ENCODE data around the gene ARHGAP6. TPM values are rescaled to one million over a fixed set of nuclear protein-coding genes. Genes with fewer than 3 reads are reported as not detected.

ARHGAP6 gene
- total and polyA plus RNA-seq, 9 of the 15 experiments (the other 6 are each of a cell fraction or from before 2014, with no cell fraction given), result 12.5 to 63.6 (median 41.8) TPM

GRCh38 chrX:11367609-11368430, 297.9 kb downstream of the ARHGAP6 start (continued):
- TF ChIP-seq, protein P1, sequence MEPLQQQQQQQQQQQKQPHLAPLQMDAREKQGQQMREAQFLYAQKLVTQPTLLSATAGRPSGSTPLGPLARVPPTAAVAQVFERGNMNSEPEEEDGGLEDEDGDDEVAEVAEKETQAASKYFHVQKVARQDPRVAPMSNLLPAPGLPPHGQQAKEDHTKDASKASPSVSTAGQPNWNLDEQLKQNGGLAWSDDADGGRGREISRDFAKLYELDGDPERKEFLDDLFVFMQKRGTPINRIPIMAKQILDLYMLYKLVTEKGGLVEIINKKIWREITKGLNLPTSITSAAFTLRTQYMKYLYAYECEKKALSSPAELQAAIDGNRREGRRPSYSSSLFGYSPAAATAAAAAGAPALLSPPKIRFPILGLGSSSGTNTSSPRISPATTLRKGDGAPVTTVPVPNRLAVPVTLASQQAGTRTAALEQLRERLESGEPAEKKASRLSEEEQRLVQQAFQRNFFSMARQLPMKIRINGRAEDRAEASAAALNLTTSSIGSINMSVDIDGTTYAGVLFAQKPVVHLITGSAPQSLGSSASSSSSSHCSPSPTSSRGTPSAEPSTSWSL (CRISPR knock-in tag; IDR thresholded peaks at IDR 0.05; ENCODE audit: borderline replicate concordance), result no peak
- TF ChIP-seq, protein P2, sequence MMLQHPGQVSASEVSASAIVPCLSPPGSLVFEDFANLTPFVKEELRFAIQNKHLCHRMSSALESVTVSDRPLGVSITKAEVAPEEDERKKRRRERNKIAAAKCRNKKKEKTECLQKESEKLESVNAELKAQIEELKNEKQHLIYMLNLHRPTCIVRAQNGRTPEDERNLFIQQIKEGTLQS (IDR thresholded peaks at IDR 0.05), result peak; percentile 83
- TF ChIP-seq, protein P2 (CRISPR knock-in tag; conservative IDR thresholded peaks at IDR 0.05), result 0 out of 2 replicates have a peak, but pooled peaks have one; percentile 35
- TF ChIP-seq GABPB1 (CRISPR knock-in tag; IDR thresholded peaks at IDR 0.05), result no peak
- peak; percentile 54; the same call in 1 of the 2 replicates for TF ChIP-seq CREM (IDR thresholded peaks at IDR 0.05; ENCODE audit: low read depth)
- TF ChIP-seq CBFA2T3 (IDR thresholded peaks at IDR 0.05), result no peak
- TF ChIP-seq ZBTB17 (CRISPR knock-in tag; IDR thresholded peaks at IDR 0.05), result no peak
- peak; percentile 62; the same call in 1 of the 2 replicates for TF ChIP-seq ZNF175 (CRISPR knock-in tag; IDR thresholded peaks at IDR 0.05; ENCODE audit: low read depth)
- 0 out of 2 replicates have a peak, but pooled peaks have one; percentile 31 for TF ChIP-seq TFAP4 (CRISPR knock-in tag; IDR thresholded peaks at IDR 0.05; ENCODE audit: borderline replicate concordance)
- TF ChIP-seq PRMT5 (CRISPR knock-in tag; IDR thresholded peaks at IDR 0.05), result no peak
- no peak for TF ChIP-seq RBM34 (IDR thresholded peaks at IDR 0.05; ENCODE audit: borderline replicate concordance, insufficient read depth, low read length)
- peak; percentile 94 for TF ChIP-seq SMARCA4 (IDR thresholded peaks at IDR 0.05)
- peak; percentile 50; the same call in 1 of the 2 replicates for TF ChIP-seq GABPA (tag; conservative IDR thresholded peaks at IDR 0.05; ENCODE audit: low read depth)
- no peak for TF ChIP-seq EWSR1 (IDR thresholded peaks at IDR 0.05; ENCODE audit: borderline replicate concordance, low read depth, partially characterized antibody)
- peak; percentile 98 for TF ChIP-seq SMAD4 (CRISPR knock-in tag; conservative IDR thresholded peaks at IDR 0.05)
- no peak for TF ChIP-seq THRB (CRISPR knock-in tag; conservative IDR thresholded peaks at IDR 0.05)
- TF ChIP-seq HNRNPUL1 (IDR thresholded peaks at IDR 0.05; ENCODE audit: low read length), result no peak
- TF ChIP-seq BRD4 (IDR thresholded peaks at IDR 0.05), result peak; percentile 61; the same call in 1 of the 2 replicates
- peak; percentile 80 for TF ChIP-seq NFRKB (IDR thresholded peaks at IDR 0.05; ENCODE audit: low read depth)
- no peak for TF ChIP-seq NR2F6 (CRISPR knock-in tag; IDR thresholded peaks at IDR 0.05)
